T-helper 2 cell treated with Interferon-gamma antibody and Interleukin-4, amounts not matched to agents 5 μg/mL and 100 μg/mL, for 36 hours (primary cell): Measurements from ENCODE around the gene RNF5.

Experiments used
- DNase-seq: peaks from one replicate; pipeline ENCODE4 v3.0.0; 2021; ENCODE audit warnings: low spot score
- H3K27ac Mint-ChIP-seq: one replicate; pipeline ENCODE4 v1.8.0; 2021; ENCODE audit warnings: mild to moderate bottlenecking, mixed read lengths
- H3K27me3 Mint-ChIP-seq: one replicate; pipeline ENCODE4 v1.8.0; 2021; ENCODE audit warnings: low read depth, mixed read lengths
- H3K36me3 Mint-ChIP-seq: one replicate; pipeline ENCODE4 v1.8.0; 2021; ENCODE audit warnings: low read depth, mixed read lengths
- H3K4me1 Mint-ChIP-seq: one replicate; pipeline ENCODE4 v1.8.0; 2021; ENCODE audit warnings: low read depth, mixed read lengths
- H3K4me3 Mint-ChIP-seq: one replicate; pipeline ENCODE4 v1.8.0; 2022; ENCODE audit warnings: mild to moderate bottlenecking, moderate library complexity, mixed read lengths
- H3K9me3 Mint-ChIP-seq: one replicate; pipeline ENCODE4 v1.8.0; 2021; ENCODE audit warnings: mixed read lengths

RNF5 gene

DNA sequence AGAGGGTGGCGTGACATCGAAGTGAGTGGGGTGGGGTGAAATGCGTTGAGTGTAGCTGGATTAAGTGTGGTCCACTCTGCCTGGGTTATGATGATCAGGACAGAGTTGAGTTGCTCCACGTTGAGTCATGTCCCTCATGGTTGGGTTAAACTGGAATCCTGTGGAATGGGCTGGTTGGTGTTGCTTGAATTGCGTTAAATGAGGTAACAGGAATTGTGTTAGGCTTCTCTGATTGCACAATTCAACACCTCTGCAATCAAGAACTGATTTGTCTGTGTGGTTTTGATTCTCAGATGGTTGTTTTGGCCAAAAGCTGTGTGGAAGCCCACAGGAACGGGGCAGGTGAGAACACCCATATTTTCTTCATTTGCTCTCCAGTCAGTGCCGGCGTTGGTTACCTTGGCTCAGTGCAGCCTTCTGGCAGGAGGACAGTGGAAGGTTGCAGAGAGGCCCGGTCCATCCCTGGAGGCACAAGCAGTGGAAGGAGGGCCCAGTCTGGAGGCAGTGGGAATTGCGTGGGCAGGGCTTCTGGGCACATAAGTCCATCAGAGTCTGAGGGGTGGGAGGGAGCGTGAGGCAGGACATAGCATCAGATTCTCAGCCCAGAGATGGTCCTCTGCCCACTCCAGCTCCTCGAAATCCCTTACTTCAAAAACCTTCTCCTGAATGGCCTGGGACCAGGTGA, 34.0 kb downstream of the RNF5 start:
- Mint-ChIP-seq H3K9me3 (no peaks in the 10 kb centered on the region), H3K27ac (no peak overlapping the region), H3K4me1 (no peaks in the 10 kb centered on the region), H3K27me3 (peaks cover 9% of the 10 kb centered on the region), H3K4me3 (no peak overlapping the region), H3K36me3 (no peaks in the 10 kb centered on the region)
- no peak for DNase-seq

DNA sequence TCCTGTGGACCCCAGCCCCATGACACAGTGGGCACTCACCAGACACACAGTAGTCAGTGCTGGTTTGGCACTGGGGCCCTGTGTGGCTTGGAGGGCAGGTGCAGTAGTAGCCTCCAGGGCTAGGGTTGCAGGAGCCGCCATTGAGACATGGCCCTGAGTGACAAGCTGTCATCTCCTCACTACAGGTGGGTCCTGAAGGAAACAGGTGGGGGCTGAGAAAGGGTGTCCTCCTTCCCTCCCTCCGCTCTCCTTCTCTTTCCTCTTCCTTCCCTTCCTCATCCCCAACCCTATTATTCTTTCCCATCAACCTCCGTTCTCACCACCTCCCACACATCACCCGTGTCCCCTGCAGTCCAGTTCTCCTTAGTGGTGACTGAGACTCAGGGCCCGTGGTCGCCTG, 35.4 kb downstream of the RNF5 start:
- Mint-ChIP-seq H3K9me3 (no peaks in the 10 kb centered on the region), H3K27me3 (peaks cover 6% of the 10 kb centered on the region), H3K27ac (no peak overlapping the region), H3K4me1 (no peaks in the 10 kb centered on the region), H3K4me3 (no peak overlapping the region), H3K36me3 (no peaks in the 10 kb centered on the region)
- no peak for DNase-seq

DNA sequence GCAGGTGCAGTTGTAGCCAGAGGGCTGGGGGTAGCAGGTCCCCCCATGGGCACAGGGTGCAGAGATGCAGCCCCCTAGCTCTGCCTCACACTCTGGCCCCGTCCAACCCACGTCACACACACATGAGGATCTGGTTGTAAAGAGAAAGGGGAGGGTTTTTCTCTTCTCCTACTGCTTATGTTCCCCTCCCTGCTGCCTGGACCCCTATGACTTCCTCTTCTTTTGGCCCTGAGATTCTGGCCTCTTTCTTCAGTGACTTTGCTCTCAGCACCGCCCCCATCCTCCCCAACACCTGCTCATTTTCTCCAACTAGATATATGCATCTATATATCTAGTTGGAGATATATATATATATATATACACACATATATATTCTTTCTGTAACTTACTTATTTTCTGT, 35.9 kb downstream of the RNF5 start:
- Mint-ChIP-seq H3K27me3 (peaks cover 3% of the 10 kb centered on the region), H3K4me3 (no peak overlapping the region), H3K36me3 (no peaks in the 10 kb centered on the region), H3K9me3 (no peaks in the 10 kb centered on the region), H3K4me1 (no peaks in the 10 kb centered on the region), H3K27ac (no peak overlapping the region)
- DNase-seq: no peak

DNA sequence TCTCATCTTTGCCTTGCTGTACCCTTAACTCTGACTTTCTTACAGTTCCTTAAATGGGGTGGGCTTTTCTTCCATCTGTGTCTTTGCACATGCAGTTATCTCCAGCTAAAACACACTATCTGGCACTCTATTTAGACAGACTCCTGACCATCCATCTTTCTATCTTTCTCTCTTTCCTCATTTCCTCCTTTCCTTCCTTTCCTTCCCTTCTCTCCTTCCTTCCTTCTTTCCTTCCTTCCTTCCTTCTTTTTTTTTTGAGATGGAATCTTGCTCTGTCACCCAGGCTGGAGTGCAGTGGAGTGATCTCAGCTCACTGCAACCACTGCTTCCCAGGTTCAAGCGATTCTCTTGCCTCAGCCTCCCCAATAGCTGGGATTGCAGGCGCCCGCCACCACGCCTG, 37.4 kb downstream of the RNF5 start:
- no peak overlapping the region for H3K27ac Mint-ChIP-seq
- DNase-seq: no peak
- H3K4me1 Mint-ChIP-seq: no peaks in the 10 kb centered on the region
- H3K4me3 Mint-ChIP-seq: no peak overlapping the region
- peaks cover 3% of the 10 kb centered on the region for H3K27me3 Mint-ChIP-seq
- H3K36me3 Mint-ChIP-seq: no peaks in the 10 kb centered on the region
- no peaks in the 10 kb centered on the region for H3K9me3 Mint-ChIP-seq

DNA sequence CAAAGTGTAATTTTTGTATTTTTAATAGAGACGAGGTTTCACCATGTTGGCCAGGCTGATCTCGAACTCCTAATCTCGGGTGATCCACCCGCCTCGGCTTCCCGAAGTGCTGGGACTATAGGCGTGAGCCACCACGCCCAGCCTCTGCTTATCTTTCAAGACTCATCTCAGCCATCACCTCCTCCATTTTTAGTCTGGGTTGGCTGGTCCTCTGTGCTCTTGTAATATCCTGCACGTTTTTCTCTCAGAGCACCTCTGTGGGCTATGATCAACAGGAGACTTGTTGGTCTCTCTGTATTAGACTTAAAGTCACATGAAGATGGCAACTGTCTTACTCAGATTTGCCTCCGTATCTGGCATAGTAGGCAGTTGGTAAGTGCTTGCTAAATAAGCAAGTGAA, 38.1 kb downstream of the RNF5 start:
- Mint-ChIP-seq H3K36me3 (no peaks in the 10 kb centered on the region), H3K27ac (no peak overlapping the region), H3K27me3 (peaks cover 3% of the 10 kb centered on the region), H3K4me3 (no peak overlapping the region), H3K4me1 (no peaks in the 10 kb centered on the region), H3K9me3 (no peaks in the 10 kb centered on the region)
- no peak for DNase-seq

DNA sequence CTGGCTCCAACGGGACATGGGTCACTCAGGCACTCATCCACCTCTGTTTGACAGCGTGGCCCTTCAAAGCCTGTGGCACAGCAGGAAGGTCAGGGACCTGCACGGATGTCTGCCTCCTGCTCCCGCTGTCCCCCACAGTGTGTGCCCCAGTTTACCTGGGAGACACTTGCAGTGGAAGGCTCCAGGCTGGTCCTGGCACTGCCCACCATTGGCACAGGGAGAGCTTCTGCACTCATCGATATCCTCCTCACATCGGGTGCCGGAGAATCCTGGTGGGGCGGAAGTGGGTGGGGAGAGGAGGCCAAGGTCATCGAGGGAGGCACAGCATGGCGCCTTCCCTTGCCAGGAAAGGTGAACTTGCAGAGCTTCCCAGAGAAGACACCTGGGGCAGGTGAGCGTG, 38.8 kb downstream of the RNF5 start:
- Mint-ChIP-seq H3K27ac (no peak overlapping the region), H3K9me3 (no peaks in the 10 kb centered on the region), H3K27me3 (peaks cover 3% of the 10 kb centered on the region), H3K4me1 (no peaks in the 10 kb centered on the region), H3K4me3 (no peak overlapping the region), H3K36me3 (no peaks in the 10 kb centered on the region)
- DNase-seq: no peak

DNA sequence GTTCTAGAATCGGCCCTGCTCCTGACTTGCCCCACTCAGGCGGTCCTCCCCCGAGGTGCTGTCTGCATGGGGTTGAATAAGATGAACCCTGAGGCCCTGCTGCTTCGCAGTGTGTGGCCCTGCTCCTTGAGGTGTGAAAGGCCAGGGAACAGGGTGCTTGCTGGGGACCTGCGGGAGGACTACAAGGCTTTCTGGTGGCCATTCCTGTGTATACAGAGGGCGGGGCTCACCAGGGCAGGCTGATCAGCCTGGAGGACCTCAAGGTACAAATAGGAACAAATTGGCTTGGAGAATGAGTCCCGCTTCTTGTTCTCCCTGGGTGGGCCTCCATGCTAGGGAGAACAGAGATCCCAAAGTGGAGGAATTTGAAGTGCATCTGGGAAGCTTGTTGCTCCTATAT, 40.0 kb downstream of the RNF5 start:
- DNase-seq: no peak
- no peaks in the 10 kb centered on the region for H3K4me1 Mint-ChIP-seq
- no peak overlapping the region for H3K27ac Mint-ChIP-seq
- no peaks in the 10 kb centered on the region for H3K9me3 Mint-ChIP-seq
- H3K4me3 Mint-ChIP-seq: no peak overlapping the region
- no peaks in the 10 kb centered on the region for H3K36me3 Mint-ChIP-seq
- H3K27me3 Mint-ChIP-seq: peaks cover 3% of the 10 kb centered on the region

DNA sequence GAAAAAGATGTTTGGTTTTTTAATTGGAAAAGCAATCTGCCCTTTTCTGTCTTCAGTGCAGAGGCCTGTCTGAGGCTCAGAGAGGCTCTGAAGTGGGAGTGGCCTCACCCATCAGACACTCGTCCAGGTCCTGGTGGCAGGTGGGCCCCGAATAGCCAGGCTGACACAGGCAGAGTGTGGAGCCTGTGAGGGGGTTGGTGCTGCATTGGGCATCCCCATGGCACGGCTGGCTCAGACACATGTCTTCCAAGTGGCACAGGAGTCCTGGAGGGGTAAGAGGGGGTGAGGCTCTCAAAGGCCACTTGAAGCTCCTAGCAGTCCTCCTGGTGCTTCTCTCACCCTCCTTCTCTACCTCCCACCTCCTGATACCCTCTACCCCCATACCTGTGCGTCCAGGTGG, 41.8 kb downstream of the RNF5 start:
- Mint-ChIP-seq H3K27me3 (peaks cover 3% of the 10 kb centered on the region), H3K27ac (no peak overlapping the region), H3K4me3 (no peak overlapping the region), H3K36me3 (no peaks in the 10 kb centered on the region), H3K4me1 (no peaks in the 10 kb centered on the region), H3K9me3 (no peaks in the 10 kb centered on the region)
- no peak for DNase-seq

DNA sequence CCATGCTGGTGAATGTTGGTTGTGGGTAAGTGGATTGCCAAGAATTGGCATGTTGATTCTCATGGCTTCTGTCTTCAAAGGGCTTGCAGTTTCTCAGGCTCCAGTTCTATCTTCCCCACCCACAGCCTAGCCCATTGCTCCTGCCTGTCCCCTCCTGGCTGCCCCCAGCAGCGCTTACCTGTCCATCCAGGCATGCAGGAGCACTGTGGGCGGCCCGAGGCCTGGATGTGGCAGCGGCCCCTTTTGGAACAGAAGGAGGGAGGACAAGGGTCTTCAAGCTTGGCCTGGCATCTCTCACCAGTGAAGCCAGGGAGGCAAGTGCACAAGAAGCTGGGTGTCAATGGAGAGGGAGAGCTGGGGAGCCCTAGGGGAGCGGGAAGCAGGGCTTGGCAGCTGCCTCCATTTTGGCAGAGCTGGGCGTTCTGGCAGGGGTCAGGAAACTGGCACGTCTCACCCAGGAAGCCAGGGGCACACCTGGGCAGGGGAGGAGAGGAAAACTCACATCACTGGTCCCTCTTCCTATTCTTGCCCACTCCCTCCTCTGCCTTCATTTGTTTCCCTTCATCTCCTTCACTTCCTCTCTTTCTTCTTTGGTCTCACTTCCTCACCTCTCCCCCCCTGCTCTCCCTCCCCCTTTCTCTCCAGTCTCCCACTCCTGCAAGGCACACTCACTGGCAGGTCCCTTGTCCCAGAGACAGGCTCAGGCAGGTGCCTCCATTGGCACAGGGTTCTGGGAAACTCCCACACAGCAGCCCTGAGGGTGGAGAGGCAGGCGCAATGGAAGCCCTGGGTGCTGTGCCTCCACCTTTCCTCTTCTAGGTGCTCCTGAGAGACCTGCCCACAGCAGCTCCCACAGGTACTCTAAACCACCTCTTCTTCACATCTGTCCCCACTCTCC, 44.4 kb downstream of the RNF5 start:
- Mint-ChIP-seq H3K9me3 (no peaks in the 10 kb centered on the region), H3K27ac (no peak overlapping the region), H3K4me3 (no peak overlapping the region), H3K4me1 (no peaks in the 10 kb centered on the region), H3K36me3 (no peaks in the 10 kb centered on the region), H3K27me3 (peaks cover 2% of the 10 kb centered on the region)
- no peak for DNase-seq

DNA sequence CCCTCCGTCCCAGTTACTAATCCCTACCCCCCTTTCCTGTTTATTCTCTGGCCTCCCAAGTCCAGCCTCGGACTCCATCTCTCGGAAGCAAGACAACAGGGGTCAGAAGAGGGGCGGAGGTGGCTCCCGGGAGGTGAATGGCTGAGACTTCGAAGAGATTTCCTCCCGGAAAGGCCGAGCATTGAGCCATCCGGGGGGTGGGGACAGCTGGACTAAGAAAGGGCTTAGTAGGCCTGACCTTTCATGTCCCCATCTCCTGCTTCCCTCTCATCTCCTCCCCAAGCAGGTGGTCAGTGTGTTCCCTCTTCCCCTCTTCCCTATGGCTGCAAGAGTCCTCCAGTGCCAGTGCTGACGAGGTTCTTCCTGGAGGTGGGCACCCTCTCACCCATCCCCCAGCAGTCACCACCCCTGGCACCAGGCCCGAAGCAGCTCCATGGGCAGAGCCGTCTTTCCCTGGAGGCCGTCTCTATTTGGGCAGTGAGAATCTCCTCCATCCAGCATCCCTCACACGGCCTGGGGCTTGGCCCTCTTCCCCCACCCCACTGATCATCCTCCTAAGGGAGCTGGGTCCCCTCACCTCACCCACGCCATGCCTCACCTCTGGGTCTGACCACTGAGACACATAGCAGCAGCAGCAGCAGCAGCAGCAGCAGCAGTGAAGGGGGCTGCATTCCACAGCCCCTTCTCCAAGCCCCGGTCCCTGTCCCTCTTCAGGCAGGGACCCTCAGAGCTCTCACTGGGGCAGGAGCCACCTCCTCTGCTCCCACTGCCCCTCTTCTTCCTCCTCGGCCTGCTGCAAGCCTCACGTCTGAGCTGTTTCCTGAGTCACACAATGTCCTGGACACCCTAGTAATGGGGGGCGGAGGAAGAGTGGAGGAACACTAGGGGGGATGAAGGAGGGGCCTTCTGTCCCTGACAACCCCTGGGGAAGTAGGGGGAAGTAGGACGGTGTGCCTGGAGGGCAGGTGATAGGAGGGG, 45.3 kb downstream of the RNF5 start, which contains the start of gene NOTCH4:
Gene NOTCH4, minus strand, starts transcription at position 810 of the 978 bp plus-strand sequence. Its CDS starts 139 bp downstream, at position 671.
- no peaks in the 10 kb centered on the region for H3K9me3 Mint-ChIP-seq
- H3K4me1 Mint-ChIP-seq: no peaks in the 10 kb centered on the region
- H3K4me3 Mint-ChIP-seq: no peak within 1 kb of the TSS
- no peak for DNase-seq
- no peak within 1 kb of the TSS for H3K27ac Mint-ChIP-seq
- H3K36me3 Mint-ChIP-seq: no peaks in the 10 kb centered on the region
- no peaks in the 10 kb centered on the region for H3K27me3 Mint-ChIP-seq

DNA sequence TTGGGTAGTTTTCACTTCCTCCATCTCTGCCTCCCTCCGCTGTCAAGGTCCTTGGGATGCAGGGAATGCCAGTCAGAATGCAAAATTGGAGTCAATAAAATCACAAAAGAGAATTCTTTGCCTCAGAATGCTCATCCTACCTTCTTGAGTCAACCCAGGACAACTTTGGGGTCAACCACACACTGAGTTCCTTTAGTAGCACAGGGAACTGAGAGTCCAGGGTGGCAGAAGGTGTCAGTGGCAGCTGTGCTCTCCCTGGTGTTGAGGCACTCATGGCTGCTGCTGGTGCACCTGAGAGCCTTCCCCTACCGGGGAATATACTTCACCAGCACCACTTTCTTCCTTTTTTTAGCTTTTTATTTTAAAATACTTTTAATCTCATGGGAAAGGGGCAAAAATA, 46.5 kb downstream of the RNF5 start:
- H3K9me3 Mint-ChIP-seq: no peaks in the 10 kb centered on the region
- H3K4me1 Mint-ChIP-seq: no peaks in the 10 kb centered on the region
- no peak overlapping the region for H3K4me3 Mint-ChIP-seq
- no peaks in the 10 kb centered on the region for H3K36me3 Mint-ChIP-seq
- no peak for DNase-seq
- no peaks in the 10 kb centered on the region for H3K27me3 Mint-ChIP-seq
- no peak overlapping the region for H3K27ac Mint-ChIP-seq

DNA sequence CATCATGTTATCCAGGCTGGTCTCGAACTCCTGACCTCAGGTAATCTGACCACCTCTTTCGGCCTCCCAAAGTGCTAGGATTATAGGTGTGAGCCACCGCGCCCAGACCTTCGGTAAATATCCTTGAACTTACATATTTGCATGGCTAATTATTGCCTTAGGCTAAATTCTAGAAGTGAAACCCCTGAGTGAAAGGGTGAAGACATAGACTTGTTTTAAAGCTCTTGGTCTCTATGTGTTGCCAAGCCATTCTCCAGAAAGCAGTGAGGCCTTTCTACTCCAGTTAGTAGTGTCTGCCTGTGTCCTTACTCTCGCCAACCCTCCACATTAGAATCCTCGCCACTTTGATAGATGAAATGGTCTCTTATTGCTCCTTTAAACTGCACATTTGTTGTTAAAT, 48.2 kb downstream of the RNF5 start:
- Mint-ChIP-seq H3K4me1 (no peaks in the 10 kb centered on the region), H3K36me3 (no peaks in the 10 kb centered on the region), H3K27ac (no peak overlapping the region), H3K27me3 (no peaks in the 10 kb centered on the region), H3K9me3 (no peaks in the 10 kb centered on the region), H3K4me3 (no peak overlapping the region)
- no peak for DNase-seq
